ENCODE measurements around the gene PLPP2. TPM values are rescaled to one million over a fixed set of nuclear protein-coding genes. Genes with fewer than 3 reads are reported as not detected.

Gene PLPP2
- total RNA-seq, 2 experiments from 2014 or later, result 0.03 to 0.80 TPM

GRCh38 chr19:275958-276646, 15.1 kb downstream of the PLPP2 start:
- no peaks in the 10 kb centered on the region for H3K36me3 ChIP-seq (ENCODE audit: insufficient read depth, low read length)
- no peaks in the 10 kb centered on the region for H3K79me2 ChIP-seq (ENCODE audit: insufficient read depth, low read depth, low read length)
- H4K20me1 ChIP-seq (ENCODE audit: insufficient read depth, low read length), result no peaks in the 10 kb centered on the region
- no peak overlapping the region for H2AFZ ChIP-seq (ENCODE audit: low read length)
- no peak overlapping the region for H3K4me3 ChIP-seq (ENCODE audit: low read depth, low read length, poor library complexity, severe bottlenecking)
- CTCF ChIA-PET (ENCODE audit: unreplicated experiment), result no interaction called here
- H3K27ac ChIP-seq (ENCODE audit: low read depth, low read length, poor library complexity, severe bottlenecking), result no peak overlapping the region
- POLR2A ChIA-PET, result no interaction called here
- TF ChIP-seq CTCF (conservative IDR thresholded peaks at IDR 0.05; ENCODE audit: low read length) (no peak), EZH2phosphoT487 (IDR thresholded peaks at IDR 0.05; ENCODE audit: borderline replicate concordance, low read depth, low read length) (no peak)
- no peaks in the 10 kb centered on the region for H3K9me3 ChIP-seq (ENCODE audit: low read length)
- no peaks in the 10 kb centered on the region for H3K4me1 ChIP-seq (ENCODE audit: insufficient read depth, low read length, poor library complexity, severe bottlenecking)
- no peaks in the 10 kb centered on the region for H3K9me2 ChIP-seq (ENCODE audit: insufficient read depth, low read length)
- BruUV-seq (replicated peaks), result no TSS peak
- no peak for DNase-seq (ENCODE audit: low spot score)
- intact Hi-C loops (cut with micrococcal nuclease; ENCODE audit: unreplicated experiment), result no loop called here
- H3K4me2 ChIP-seq (ENCODE audit: low read length), result no peak overlapping the region

- H3K36me3 ChIP-seq (ENCODE audit: insufficient read depth, low read length), result no peaks in the 10 kb centered on the region
- intact Hi-C loops (cut with micrococcal nuclease; ENCODE audit: unreplicated experiment), result no loop called here
- H4K20me1 ChIP-seq (ENCODE audit: insufficient read depth, low read length), result no peaks in the 10 kb centered on the region
- ChIA-PET POLR2A (no interaction called here), CTCF (ENCODE audit: unreplicated experiment) (no interaction called here)
- no peaks in the 10 kb centered on the region for H3K4me1 ChIP-seq (ENCODE audit: insufficient read depth, low read length, poor library complexity, severe bottlenecking)
- H3K4me2 ChIP-seq (ENCODE audit: low read length), result no peak overlapping the region
- no peak overlapping the region for H2AFZ ChIP-seq (ENCODE audit: low read length)
- TF ChIP-seq EZH2phosphoT487 (IDR thresholded peaks at IDR 0.05; ENCODE audit: borderline replicate concordance, low read depth, low read length) (no peak), CTCF (conservative IDR thresholded peaks at IDR 0.05; ENCODE audit: low read length) (no peak)
- BruUV-seq (replicated peaks), result no TSS peak
- no peaks in the 10 kb centered on the region for H3K9me2 ChIP-seq (ENCODE audit: insufficient read depth, low read length)
- H3K79me2 ChIP-seq (ENCODE audit: insufficient read depth, low read depth, low read length), result no peaks in the 10 kb centered on the region
- DNase-seq (ENCODE audit: low spot score), result no peak
- no peak overlapping the region for H3K27ac ChIP-seq (ENCODE audit: low read depth, low read length, poor library complexity, severe bottlenecking)
- H3K9me3 ChIP-seq (ENCODE audit: low read length), result no peaks in the 10 kb centered on the region
- no peak overlapping the region for H3K4me3 ChIP-seq (ENCODE audit: low read depth, low read length, poor library complexity, severe bottlenecking)
Measured at GRCh38 chr19:275000-275399, 16.2 kb downstream of the PLPP2 start.

- Histone ChIP-seq H4K20me1 (ENCODE audit: insufficient read depth, low read length) (no peaks in the 10 kb centered on the region), H3K4me2 (ENCODE audit: low read length) (no peak overlapping the region), H3K9me2 (ENCODE audit: insufficient read depth, low read length) (no peaks in the 10 kb centered on the region), H3K36me3 (ENCODE audit: insufficient read depth, low read length) (no peaks in the 10 kb centered on the region), H3K4me1 (ENCODE audit: insufficient read depth, low read length, poor library complexity, severe bottlenecking) (no peaks in the 10 kb centered on the region), H3K79me2 (ENCODE audit: insufficient read depth, low read depth, low read length) (no peaks in the 10 kb centered on the region), H2AFZ (ENCODE audit: low read length) (no peak overlapping the region), H3K9me3 (ENCODE audit: low read length) (no peaks in the 10 kb centered on the region), H3K27ac (ENCODE audit: low read depth, low read length, poor library complexity, severe bottlenecking) (no peak overlapping the region), H3K4me3 (ENCODE audit: low read depth, low read length, poor library complexity, severe bottlenecking) (no peak overlapping the region)
- ChIA-PET CTCF (ENCODE audit: unreplicated experiment) (no interaction called here), POLR2A (no interaction called here)
- BruUV-seq (replicated peaks), result no TSS peak
- intact Hi-C loops (cut with micrococcal nuclease; ENCODE audit: unreplicated experiment), result no loop called here
- TF ChIP-seq EZH2phosphoT487 (IDR thresholded peaks at IDR 0.05; ENCODE audit: borderline replicate concordance, low read depth, low read length), result no peak
- no peak for TF ChIP-seq CTCF (conservative IDR thresholded peaks at IDR 0.05; ENCODE audit: low read length)
- no peak for DNase-seq (ENCODE audit: low spot score)
Measured at GRCh38 chr19:273393-273792, 17.8 kb downstream of the PLPP2 start.

Measured in OCI-LY7 (cell line).